MM.1S (cell line): ENCODE results near the gene FAM131A.

ENCODE experiments used
- DNase-seq: peaks from one replicate; pipeline ENCODE4 v3.0.0-alpha.2; 2015
- H2AFZ ChIP-seq: fragments of 300-600 bp; sonication (generic); 2 replicates; pipeline ENCODE4 v1.6.0; 2016; ENCODE audit warnings: antibody characterized with exemption, low read length
- H3F3A ChIP-seq: fragments of 300-600 bp; sonication (generic); 2 replicates; pipeline ENCODE4 v1.6.1; 2016; ENCODE audit warnings: mild to moderate bottlenecking, antibody characterized with exemption, low read length, moderate library complexity, mixed read lengths; ENCODE audit not compliant: insufficient read depth
- H3K27ac ChIP-seq: fragments of 300-600 bp; sonication (generic); 2 replicates; pipeline ENCODE4 v1.5.1; 2016; ENCODE audit warnings: mild to moderate bottlenecking, low read length
- H3K27me3 ChIP-seq: fragments of 300-600 bp; sonication (generic); replicated peaks from 2 replicates; pipeline ENCODE4 v1.6.0; 2016; ENCODE audit warnings: low read length; ENCODE audit not compliant: insufficient read depth
- H3K36me3 ChIP-seq: fragments of 300-600 bp; sonication (generic); replicated peaks from 2 replicates; pipeline ENCODE4 v1.6.1; 2016; ENCODE audit warnings: mild to moderate bottlenecking, low read length, mixed read lengths; ENCODE audit not compliant: insufficient read depth
- H3K4me1 ChIP-seq: fragments of 300-600 bp; sonication (generic); 2 replicates; pipeline ENCODE4 v1.6.1; 2016; ENCODE audit warnings: low read length, mixed read lengths
- H3K4me2 ChIP-seq: fragments of 300-600 bp; sonication (generic); 2 replicates; pipeline ENCODE4 v1.6.0; 2016; ENCODE audit warnings: low read depth, low read length
- H3K4me3 ChIP-seq: fragments of 300-600 bp; sonication (generic); 2 replicates; pipeline ENCODE4 v1.5.1; 2016; ENCODE audit warnings: low read length, mixed read lengths
- H3K79me2 ChIP-seq: fragments of 300-600 bp; sonication (generic); 2 replicates; pipeline ENCODE4 v1.6.1; 2016; ENCODE audit warnings: mixed run types, low read length, mixed read lengths
- H3K9ac ChIP-seq: fragments of 300-600 bp; sonication (generic); 2 replicates; pipeline ENCODE4 v1.6.1; 2016; ENCODE audit warnings: low read length, mixed read lengths
- H3K9me2 ChIP-seq: fragments of 300-600 bp; sonication (generic); replicated peaks from 2 replicates; pipeline ENCODE4 v1.6.1; 2016; ENCODE audit warnings: mild to moderate bottlenecking, low read length, mixed read lengths; ENCODE audit not compliant: insufficient read depth
- H3K9me3 ChIP-seq: fragments of 300-600 bp; sonication (generic); replicated peaks from 2 replicates; pipeline ENCODE4 v1.6.1; 2016; ENCODE audit warnings: mild to moderate bottlenecking, low read length, mixed read lengths; ENCODE audit not compliant: insufficient read depth
- H4K20me1 ChIP-seq: fragments of 300-600 bp; sonication (generic); 2 replicates; pipeline ENCODE4 v1.6.1; 2016; ENCODE audit warnings: mild to moderate bottlenecking, low read length, moderate library complexity, mixed read lengths; ENCODE audit not compliant: insufficient read depth
- EZH2 ChIP-seq: fragments of 300-600 bp; sonication (generic); optimal IDR thresholded peaks from 2 replicates; pipeline ENCODE3; 2017; ENCODE audit warnings: low read depth, mild to moderate bottlenecking, antibody characterized with exemption, low read length, mixed read lengths
- EZH2phosphoT487 ChIP-seq: fragments of 300-600 bp; sonication (generic); IDR thresholded peaks from 2 replicates; pipeline ENCODE4 v1.6.1; 2018; ENCODE audit warnings: antibody characterized with exemption, low read length
- TF ChIP-seq, protein P1 (sequence below): fragments of 300-600 bp; sonication (generic); IDR thresholded peaks from 2 replicates; pipeline ENCODE4 v1.5.1; 2016; ENCODE audit warnings: antibody characterized with exemption, low read length, mixed read lengths

Gene FAM131A

DNA sequence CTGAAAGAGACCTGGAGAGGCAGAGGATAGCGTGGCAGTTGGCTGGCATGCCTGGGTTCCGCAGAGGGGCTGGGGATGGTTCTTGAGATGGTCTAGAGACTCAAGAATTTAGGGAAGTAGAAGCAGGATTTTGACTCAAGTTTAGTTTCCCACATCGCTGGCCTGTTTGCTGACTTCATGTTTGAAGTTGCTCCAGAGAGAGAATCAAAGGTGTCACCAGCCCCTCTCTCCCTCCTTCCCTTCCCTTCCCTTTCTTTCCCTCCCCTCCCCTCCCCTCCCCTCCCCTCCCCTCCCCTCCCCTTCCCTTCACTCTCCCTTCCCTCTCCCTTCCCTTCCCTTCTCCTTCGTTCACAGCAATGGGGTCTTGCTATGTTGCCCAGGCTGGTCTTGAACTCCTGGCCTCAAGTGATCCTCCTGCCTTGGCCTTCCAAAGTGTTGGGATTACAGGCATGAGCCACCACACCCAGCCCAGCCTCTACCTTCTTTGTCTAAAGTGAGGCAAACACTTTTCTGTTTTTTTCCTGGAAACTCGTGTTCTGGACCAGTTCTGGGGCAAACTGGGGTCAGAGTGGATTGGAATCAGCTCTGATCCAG lies 52.6 kb downstream of the FAM131A start:
- Histone ChIP-seq H2AFZ (no peak overlapping the region), H3K9me3 (no peaks in the 10 kb centered on the region), H3K9ac (no peak overlapping the region), H3K27ac (no peak overlapping the region), H3F3A (no peaks in the 10 kb centered on the region), H3K36me3 (no peaks in the 10 kb centered on the region), H4K20me1 (no peaks in the 10 kb centered on the region), H3K27me3 (peaks cover 37% of the 10 kb centered on the region), H3K79me2 (no peaks in the 10 kb centered on the region), H3K4me2 (no peak overlapping the region), H3K4me1 (no peaks in the 10 kb centered on the region), H3K9me2 (no peaks in the 10 kb centered on the region), H3K4me3 (no peak overlapping the region)
- no peak for DNase-seq
- TF ChIP-seq, protein P1, sequence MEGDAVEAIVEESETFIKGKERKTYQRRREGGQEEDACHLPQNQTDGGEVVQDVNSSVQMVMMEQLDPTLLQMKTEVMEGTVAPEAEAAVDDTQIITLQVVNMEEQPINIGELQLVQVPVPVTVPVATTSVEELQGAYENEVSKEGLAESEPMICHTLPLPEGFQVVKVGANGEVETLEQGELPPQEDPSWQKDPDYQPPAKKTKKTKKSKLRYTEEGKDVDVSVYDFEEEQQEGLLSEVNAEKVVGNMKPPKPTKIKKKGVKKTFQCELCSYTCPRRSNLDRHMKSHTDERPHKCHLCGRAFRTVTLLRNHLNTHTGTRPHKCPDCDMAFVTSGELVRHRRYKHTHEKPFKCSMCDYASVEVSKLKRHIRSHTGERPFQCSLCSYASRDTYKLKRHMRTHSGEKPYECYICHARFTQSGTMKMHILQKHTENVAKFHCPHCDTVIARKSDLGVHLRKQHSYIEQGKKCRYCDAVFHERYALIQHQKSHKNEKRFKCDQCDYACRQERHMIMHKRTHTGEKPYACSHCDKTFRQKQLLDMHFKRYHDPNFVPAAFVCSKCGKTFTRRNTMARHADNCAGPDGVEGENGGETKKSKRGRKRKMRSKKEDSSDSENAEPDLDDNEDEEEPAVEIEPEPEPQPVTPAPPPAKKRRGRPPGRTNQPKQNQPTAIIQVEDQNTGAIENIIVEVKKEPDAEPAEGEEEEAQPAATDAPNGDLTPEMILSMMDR: no peak

DNA sequence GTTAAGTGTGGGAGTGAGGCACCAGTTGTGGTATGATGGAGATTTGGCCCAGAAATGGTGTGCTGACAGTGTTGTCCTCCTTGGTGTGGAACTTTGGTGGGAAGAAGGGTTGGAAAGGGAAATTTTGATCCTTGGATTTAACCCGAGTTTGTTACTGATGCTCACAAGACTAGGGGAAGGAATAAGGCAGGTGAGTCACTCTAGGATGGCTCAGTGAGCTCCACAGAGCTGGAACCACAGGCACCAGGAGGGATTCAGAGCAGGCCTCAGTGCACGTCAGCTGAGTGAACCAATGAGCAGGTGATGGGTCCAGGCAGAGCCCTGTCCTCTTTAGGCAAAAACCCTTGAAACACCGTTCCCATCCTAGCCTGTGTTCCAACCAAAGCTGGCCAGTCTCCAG lies 53.9 kb downstream of the FAM131A start:
- Histone ChIP-seq H3K79me2 (no peaks in the 10 kb centered on the region), H3K36me3 (no peaks in the 10 kb centered on the region), H3K9me2 (no peaks in the 10 kb centered on the region), H3K27ac (no peak overlapping the region), H3F3A (no peaks in the 10 kb centered on the region), H3K9ac (no peak overlapping the region), H3K4me3 (no peak overlapping the region), H3K4me2 (no peak overlapping the region), H2AFZ (no peak overlapping the region), H3K27me3 (peaks cover 30% of the 10 kb centered on the region), H3K9me3 (no peaks in the 10 kb centered on the region), H4K20me1 (no peaks in the 10 kb centered on the region), H3K4me1 (no peaks in the 10 kb centered on the region)
- no peak for DNase-seq
- no peak for TF ChIP-seq EZH2phosphoT487
- TF ChIP-seq, protein P1: no peak

DNA sequence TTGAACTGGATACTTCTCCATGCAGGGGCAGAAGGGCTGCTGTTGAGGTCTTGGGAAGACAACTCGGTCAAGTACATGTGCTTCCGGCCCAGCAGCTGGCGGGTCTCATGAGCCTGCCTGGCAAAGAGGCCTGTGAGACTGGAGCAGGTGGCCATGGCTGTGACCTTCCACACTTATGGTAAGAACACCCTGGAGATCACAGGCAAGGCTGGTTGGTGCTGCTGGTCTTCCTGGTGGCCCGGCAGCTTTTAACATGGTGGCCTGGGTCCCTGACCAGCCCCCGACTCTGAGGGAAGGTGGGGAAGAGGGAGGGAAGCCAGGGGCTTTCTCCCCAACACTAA lies 57.9 kb downstream of the FAM131A start:
- Histone ChIP-seq H3K4me1 (no peaks in the 10 kb centered on the region), H3K9me2 (no peaks in the 10 kb centered on the region), H2AFZ (no peak overlapping the region), H3K27ac (no peak overlapping the region), H3K9ac (no peak overlapping the region), H3K9me3 (no peaks in the 10 kb centered on the region), H3F3A (no peaks in the 10 kb centered on the region), H4K20me1 (no peaks in the 10 kb centered on the region), H3K4me2 (no peak overlapping the region), H3K27me3 (peaks cover 11% of the 10 kb centered on the region; the same call in 1 of the 2 replicates), H3K36me3 (no peaks in the 10 kb centered on the region), H3K4me3 (no peak overlapping the region), H3K79me2 (no peaks in the 10 kb centered on the region)
- DNase-seq: no peak
- TF ChIP-seq, protein P1: no peak
- no peak for TF ChIP-seq EZH2
- no peak for TF ChIP-seq EZH2phosphoT487
